GM23248 (cell line): ENCODE results near the gene RHBDL3.

Experiments
- EZH2 ChIP-seq: fragments of 200-600 bp; sonication (generic); IDR thresholded peaks from 2 replicates; pipeline ENCODE4 v1.6.1; 2018; ENCODE audit warnings: antibody characterized with exemption, mild to moderate bottlenecking; ENCODE audit not compliant: insufficient read depth, poor library complexity, severe bottlenecking
- EZH2phosphoT487 ChIP-seq: fragments of 200-600 bp; sonication (generic); IDR thresholded peaks from 2 replicates; pipeline ENCODE4 v1.6.1; 2018; ENCODE audit warnings: antibody characterized with exemption, moderate library complexity, mild to moderate bottlenecking, low read depth; ENCODE audit not compliant: insufficient read depth

DNA sequence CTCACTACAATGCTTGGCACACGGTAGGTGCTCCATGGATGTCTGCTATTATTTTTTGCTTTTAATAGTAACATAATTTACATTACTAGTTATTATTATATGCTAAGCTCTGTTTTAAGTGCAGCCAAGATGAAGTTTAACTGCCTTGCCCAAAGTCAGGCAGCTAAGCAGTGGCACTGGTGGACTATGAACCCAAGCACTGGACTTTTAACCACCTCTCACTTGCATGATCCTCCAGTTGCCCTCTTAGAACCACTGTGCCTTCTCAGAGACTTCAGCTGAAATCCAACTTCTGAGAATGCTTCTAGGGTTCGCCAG lies 82.8 kb downstream of the RHBDL3 start:
- TF ChIP-seq EZH2 (no peak), EZH2phosphoT487 (no peak)
